Adipocyte (in vitro differentiated cells): ENCODE results near the gene CRYZL1.

Experiments
- DNase-seq: peaks from one replicate; pipeline ENCODE4 v3.0.0-alpha.2; 2015; ENCODE audit warnings: low read depth
- H3K27me3 ChIP-seq: replicated peaks from 2 replicates; pipeline ENCODE4 v1.7.0; 2013; ENCODE audit warnings: mild to moderate bottlenecking, low read length, moderate library complexity; ENCODE audit not compliant: control insufficient read depth, insufficient read depth
- H3K36me3 ChIP-seq: 2 replicates; pipeline ENCODE4 v1.7.0; 2013; ENCODE audit warnings: low read length, mild to moderate bottlenecking, moderate library complexity; ENCODE audit not compliant: control insufficient read depth, insufficient read depth, severe bottlenecking
- H3K4me1 ChIP-seq: 2 replicates; pipeline ENCODE4 v1.7.0; 2013; ENCODE audit warnings: mild to moderate bottlenecking, low read length, moderate library complexity; ENCODE audit not compliant: control insufficient read depth, insufficient read depth
- H3K4me3 ChIP-seq: 2 replicates; pipeline ENCODE4 v1.7.0; 2013; ENCODE audit warnings: mild to moderate bottlenecking, low read length, moderate library complexity
- H3K9ac ChIP-seq: 2 replicates; pipeline ENCODE4 v1.7.0; 2013; ENCODE audit warnings: mild to moderate bottlenecking, low read length, moderate library complexity
- H3K9me3 ChIP-seq: 2 replicates; pipeline ENCODE4 v1.7.0; 2013; ENCODE audit warnings: mild to moderate bottlenecking, low read length, moderate library complexity; ENCODE audit not compliant: control insufficient read depth

Gene CRYZL1

DNA sequence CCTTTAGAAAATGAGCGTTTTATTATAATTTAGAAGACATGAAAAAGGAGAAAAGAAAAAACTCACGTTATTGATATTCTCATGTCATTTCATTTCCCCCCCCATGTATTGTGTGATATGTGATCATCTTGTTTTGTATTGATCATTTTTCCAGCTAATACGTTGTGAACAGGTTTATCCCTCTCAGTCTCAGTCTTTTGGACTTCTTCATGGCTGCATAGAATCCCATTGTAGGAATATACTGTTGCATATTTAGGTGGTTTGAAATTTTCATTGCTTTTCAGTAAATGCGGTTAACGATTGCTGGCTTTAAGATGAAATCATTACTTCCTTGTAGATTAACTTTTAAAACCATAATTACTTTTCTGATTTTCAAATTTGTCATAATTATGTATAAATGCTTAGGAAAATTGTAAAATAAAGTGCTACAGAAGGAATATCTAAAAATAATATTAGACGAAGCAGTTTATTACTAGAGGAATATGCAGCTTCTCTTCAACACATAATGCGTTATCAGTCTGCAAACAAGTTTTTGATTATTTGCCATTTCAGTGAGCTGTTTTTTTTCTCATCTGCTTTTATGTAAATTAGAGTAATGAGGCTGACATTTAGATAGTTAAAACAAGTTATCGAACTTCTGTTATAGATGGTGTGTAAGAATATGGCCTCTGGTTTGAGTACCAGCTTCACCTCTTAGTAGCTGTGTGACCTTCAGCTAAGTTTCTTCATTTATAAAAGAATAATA, 96.9 kb downstream of the CRYZL1 start:
- Histone ChIP-seq H3K9ac (peak overlapping the region; percentile 98), H3K27me3 (no peaks in the 10 kb centered on the region), H3K9me3 (no peaks in the 10 kb centered on the region), H3K4me3 (peak overlapping the region; percentile 96), H3K36me3 (peaks cover 26% of the 10 kb centered on the region), H3K4me1 (peaks cover 21% of the 10 kb centered on the region)
- no peak for DNase-seq

DNA sequence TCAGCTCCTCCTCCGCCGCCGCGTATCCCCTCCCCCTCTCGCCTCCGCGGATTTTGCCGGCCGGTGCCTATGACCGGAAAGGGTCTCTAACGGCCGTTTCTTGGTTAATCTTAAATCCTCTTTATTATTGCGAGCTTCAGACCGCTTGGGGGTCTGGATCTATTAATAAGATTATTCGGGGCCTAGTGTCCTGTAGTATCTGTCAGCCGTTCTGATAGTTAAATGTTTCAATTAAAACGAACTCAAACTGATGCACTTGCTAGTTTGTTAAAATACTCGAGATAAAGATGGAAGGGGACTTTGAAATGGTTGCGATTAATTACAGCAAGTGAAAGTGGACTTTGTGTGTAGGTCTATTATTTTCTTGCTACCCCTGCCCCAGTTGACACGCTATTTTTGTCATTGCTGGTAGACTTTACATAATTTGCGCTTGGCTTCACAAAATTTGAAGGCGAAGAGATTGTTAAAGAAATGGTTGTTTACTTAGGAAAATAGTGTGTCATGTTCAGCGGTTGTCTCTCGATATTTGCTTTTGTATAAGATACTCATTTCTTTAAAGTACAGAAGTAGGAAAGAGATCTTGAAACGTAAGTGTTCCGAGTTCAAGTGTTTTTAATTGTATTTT, 97.9 kb downstream of the CRYZL1 start:
- Histone ChIP-seq H3K27me3 (no peaks in the 10 kb centered on the region), H3K36me3 (peaks cover 25% of the 10 kb centered on the region), H3K9ac (peak overlapping the region; percentile 98), H3K4me1 (peaks cover 26% of the 10 kb centered on the region), H3K9me3 (no peaks in the 10 kb centered on the region), H3K4me3 (peak overlapping the region; percentile 96)
- DNase-seq, result peak; percentile 84

DNA sequence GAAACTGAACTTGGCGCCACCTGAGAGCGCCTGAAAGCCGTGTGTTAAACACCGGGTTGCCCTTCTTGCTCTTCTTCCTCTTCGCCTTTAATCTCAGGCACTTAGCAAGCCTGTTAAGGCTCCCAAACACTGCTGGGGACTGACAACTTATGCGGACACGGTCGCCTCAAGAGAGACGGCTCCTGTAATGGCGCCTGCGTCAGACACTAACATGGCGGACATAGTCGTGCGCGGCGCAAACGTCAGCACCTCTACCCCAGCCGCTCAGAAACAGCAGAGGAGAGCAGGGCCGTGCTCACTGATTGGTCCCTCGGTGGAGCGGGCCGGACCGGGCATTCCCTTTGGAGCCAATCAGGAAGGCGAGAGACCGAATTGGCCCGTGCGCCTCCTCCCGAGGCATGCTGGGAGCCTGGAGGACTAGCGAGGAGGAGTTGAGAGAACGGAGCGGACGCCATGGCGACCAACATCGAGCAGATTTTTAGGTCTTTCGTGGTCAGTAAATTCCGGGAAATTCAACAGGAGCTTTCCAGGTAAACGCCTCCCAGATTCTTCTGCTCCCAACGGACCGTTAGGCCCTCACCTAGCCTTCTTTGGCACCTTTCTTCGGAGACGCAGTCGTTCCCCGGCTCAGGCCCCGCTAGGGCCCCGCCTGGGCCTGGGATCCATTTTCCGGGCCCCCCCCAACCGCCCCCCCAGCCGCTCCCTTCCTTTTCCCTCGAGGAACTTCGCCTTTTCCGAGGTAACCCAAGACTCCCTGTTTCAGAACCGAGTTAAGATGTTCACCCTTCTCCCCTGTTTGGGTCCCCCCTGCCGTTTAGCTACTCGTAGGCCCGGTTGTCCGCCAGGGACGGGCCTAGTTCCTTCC, 98.7 kb downstream of the CRYZL1 start, which contains the start of gene SON:
TSS of gene SON (plus strand) at position 399 of the 865 bp plus-strand sequence. CDS start at position 454, 55 bp downstream.
- Histone ChIP-seq H3K27me3 (no peaks in the 10 kb centered on the region), H3K9ac (peak within 1 kb of the TSS; percentile 98), H3K36me3 (peaks cover 25% of the 10 kb centered on the region), H3K4me1 (peaks cover 26% of the 10 kb centered on the region), H3K9me3 (no peaks in the 10 kb centered on the region), H3K4me3 (peak within 1 kb of the TSS; percentile 96)
- peak; percentile 100 for DNase-seq

GRCh38 chr21:33541756-33542639, 99.5 kb downstream of the CRYZL1 start, which contains the start of gene GART:
TSS of gene GART (minus strand) at chr21:33542117. CDS start at chr21:33539315, 2,802 bp downstream.
- no peaks in the 10 kb centered on the region for H3K9me3 ChIP-seq
- H3K9ac ChIP-seq, result peak within 1 kb of the TSS; percentile 98
- H3K27me3 ChIP-seq, result no peaks in the 10 kb centered on the region
- H3K36me3 ChIP-seq, result peaks cover 26% of the 10 kb centered on the region
- DNase-seq, result peak; percentile 94
- H3K4me1 ChIP-seq, result peaks cover 26% of the 10 kb centered on the region
- H3K4me3 ChIP-seq, result peak within 1 kb of the TSS; percentile 96

DNA sequence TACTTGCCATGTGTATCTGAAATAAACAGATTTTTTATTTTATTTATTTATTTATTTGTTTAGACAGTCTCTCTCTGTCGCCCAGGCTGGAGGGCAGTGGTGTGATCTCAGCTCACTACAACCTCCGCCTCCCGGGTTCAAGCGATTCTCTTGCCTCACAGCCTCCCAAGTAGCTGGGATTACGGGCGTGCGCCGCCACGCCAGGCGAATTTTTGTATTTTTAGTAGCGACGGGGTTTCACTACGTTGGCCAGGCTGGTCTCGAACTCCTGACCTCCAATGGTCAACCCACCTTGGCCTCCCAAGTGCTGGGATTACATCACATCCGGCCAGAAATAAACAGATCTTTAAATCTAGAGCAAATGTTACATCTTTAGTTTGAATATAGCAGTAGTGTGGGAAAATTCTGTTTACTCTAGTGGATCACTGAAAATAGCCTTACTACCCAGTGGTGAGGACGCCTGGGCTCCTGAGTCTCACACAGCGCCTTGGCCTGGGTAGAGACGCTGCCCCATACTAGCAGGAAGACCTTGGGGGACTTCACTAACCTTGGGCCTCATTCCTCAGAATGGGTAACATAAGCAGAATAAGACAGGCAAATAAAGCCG, 100.3 kb downstream of the CRYZL1 start:
- Histone ChIP-seq H3K9me3 (no peaks in the 10 kb centered on the region), H3K36me3 (peaks cover 29% of the 10 kb centered on the region), H3K9ac (peak overlapping the region; percentile 98), H3K27me3 (no peaks in the 10 kb centered on the region), H3K4me3 (peak overlapping the region; percentile 96), H3K4me1 (peaks cover 25% of the 10 kb centered on the region)
- peak; percentile 39 for DNase-seq

DNA sequence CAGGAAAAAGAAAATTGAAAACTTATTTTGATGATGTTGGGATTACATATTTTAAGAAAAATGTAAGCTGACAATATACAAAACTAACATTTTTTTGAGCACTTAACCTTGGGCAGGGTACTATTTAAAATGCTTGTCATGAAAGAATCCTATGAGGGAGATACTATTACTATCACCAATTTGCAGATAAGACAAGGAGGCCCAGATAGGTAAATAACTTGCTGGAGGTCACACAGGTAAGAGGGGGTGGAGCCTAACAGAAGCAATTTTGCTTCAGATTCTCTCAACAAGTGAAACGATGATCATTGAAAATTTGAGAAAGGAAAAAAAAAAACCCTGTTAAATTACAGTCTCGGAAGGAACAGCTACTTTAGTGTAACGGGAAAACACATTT, 100.8 kb downstream of the CRYZL1 start:
- Histone ChIP-seq H3K4me3 (peak overlapping the region; percentile 96), H3K27me3 (no peaks in the 10 kb centered on the region), H3K9me3 (no peaks in the 10 kb centered on the region), H3K4me1 (peaks cover 21% of the 10 kb centered on the region), H3K36me3 (peaks cover 32% of the 10 kb centered on the region), H3K9ac (peak overlapping the region; percentile 98)
- DNase-seq, result no peak

GRCh38 chr21:33539616-33540015, 101.9 kb downstream of the CRYZL1 start:
- Histone ChIP-seq H3K4me3 (peak overlapping the region; percentile 96), H3K4me1 (peaks cover 15% of the 10 kb centered on the region), H3K9me3 (no peaks in the 10 kb centered on the region), H3K36me3 (peaks cover 43% of the 10 kb centered on the region), H3K9ac (peak overlapping the region; percentile 19), H3K27me3 (no peaks in the 10 kb centered on the region)
- no peak for DNase-seq
